Activated T-cell treated with anti-CD3 and anti-CD28 coated beads, Interleukin-2, amount 50 U/mL, for 48 hours (primary cell): ENCODE measurements around the gene NGEF.

ENCODE experiments used
- DNase-seq, 2 experiments: peaks; one replicate each; pipeline ENCODE4 v3.0.0-alpha.2; 2020

The NGEF gene

GRCh38 chr2:233041722-233042323 is 28.8 kb upstream of the NGEF start:
- no peak for DNase-seq

- no peak for DNase-seq
These were observed 27.5 kb upstream of the NGEF start for GRCh38 chr2:233040571-233040970.

GRCh38 chr2:233039846-233040530 is 26.9 kb upstream of the NGEF start:
- DNase-seq: no peak

GRCh38 chr2:233039212-233039845 is 26.3 kb upstream of the NGEF start:
- no peak for DNase-seq

GRCh38 chr2:233037078-233037477 is 24.0 kb upstream of the NGEF start:
- DNase-seq: no peak

GRCh38 chr2:233036162-233036838 is 23.2 kb upstream of the NGEF start:
- no peak for DNase-seq

GRCh38 chr2:233035426-233036161 is 22.5 kb upstream of the NGEF start:
- no peak for DNase-seq

- DNase-seq: no peak
These were observed 21.2 kb upstream of the NGEF start for GRCh38 chr2:233034091-233034882.

GRCh38 chr2:233033672-233034071 is 20.6 kb upstream of the NGEF start:
- peak; percentile 34 to 53 for DNase-seq

- no peak for DNase-seq
These were observed 19.7 kb upstream of the NGEF start, which contains the start of gene NEU2 for GRCh38 chr2:233032551-233033320. TSS of gene NEU2 (plus strand) at chr2:233032672. CDS start at chr2:233032672, 0 bp downstream.

- DNase-seq: no peak
These were observed 18.8 kb upstream of the NGEF start for GRCh38 chr2:233031556-233032500.

GRCh38 chr2:233029321-233029720 is 16.3 kb upstream of the NGEF start:
- no peak for DNase-seq

GRCh38 chr2:233026198-233026813 is 13.2 kb upstream of the NGEF start:
- DNase-seq: no peak

GRCh38 chr2:233025706-233026105 is 12.7 kb upstream of the NGEF start:
- no peak for DNase-seq

- no peak for DNase-seq
These were observed 10.8 kb upstream of the NGEF start for GRCh38 chr2:233023761-233024410.

GRCh38 chr2:233023007-233023760 is 10.1 kb upstream of the NGEF start:
- no peak for DNase-seq

GRCh38 chr2:233022561-233022960 is 9.5 kb upstream of the NGEF start:
- no peak for DNase-seq

- no peak for DNase-seq
These were observed 8.7 kb upstream of the NGEF start for GRCh38 chr2:233021771-233022170.
